OCI-LY7 (cell line): ENCODE measurements around the gene DHCR7. TPM values are rescaled to one million over a fixed set of nuclear protein-coding genes. Genes with fewer than 3 reads are reported as not detected.
A peak's percentile ranks its signal among the peaks of the same experiment; 100 is the strongest.

Source experiments
- BruUV-seq: library from RNA; stranded (reverse); fragments of 400-500 nt; replicated peaks from 2 replicates; lab custom pipeline; 2021; lab: Mats Ljungman, UMichigan
- CTCF ChIA-PET: fragments of 300-600 bp; sonication (Branson Sonifier 250); formaldehyde crosslinking; loops from one replicate; lab custom pipeline; 2022; ENCODE audit warnings: antibody characterized with exemption; ENCODE audit not compliant: unreplicated experiment; lab: Charles Lee
- POLR2A ChIA-PET: fragments of 300-600 bp; sonication (Branson Sonifier 250); formaldehyde crosslinking; loops from one replicate; lab custom pipeline; 2022; ENCODE audit warnings: antibody characterized with exemption; lab: Charles Lee
- DNase-seq: peaks from one replicate; pipeline ENCODE4 v3.0.0-alpha.2; 2015; ENCODE audit warnings: low spot score
- H2AFZ ChIP-seq: fragments of 200-600 bp; sonication (generic), shearing (Covaris generic); 2 replicates; pipeline ENCODE4 v1.6.1; 2014; ENCODE audit warnings: mild to moderate bottlenecking, antibody characterized with exemption, low read length, moderate library complexity
- H3K27ac ChIP-seq: fragments of 200-600 bp; sonication (generic); 2 replicates; pipeline ENCODE4 v1.5.1; 2014; ENCODE audit warnings: mixed run types, low read depth, mild to moderate bottlenecking, moderate library complexity, low read length, inconsistent platforms; ENCODE audit not compliant: poor library complexity, severe bottlenecking
- H3K36me3 ChIP-seq: fragments of 200-600 bp; sonication (generic); 2 replicates; pipeline ENCODE4 v1.6.1; 2014; ENCODE audit warnings: mild to moderate bottlenecking, antibody characterized with exemption, low read length, moderate library complexity, mixed read lengths; ENCODE audit not compliant: insufficient read depth
- H3K4me1 ChIP-seq: fragments of 200-600 bp; sonication (generic); 2 replicates; pipeline ENCODE4 v1.5.1; 2014; ENCODE audit warnings: mild to moderate bottlenecking, low read length; ENCODE audit not compliant: insufficient read depth, poor library complexity, severe bottlenecking
- H3K4me2 ChIP-seq: fragments of 200-600 bp; sonication (generic); 2 replicates; pipeline ENCODE4 v1.6.1; 2014; ENCODE audit warnings: mild to moderate bottlenecking, low read length
- H3K4me3 ChIP-seq: fragments of 200-600 bp; sonication (generic); 2 replicates; pipeline ENCODE4 v1.5.1; 2014; ENCODE audit warnings: mild to moderate bottlenecking, low read depth, low read length; ENCODE audit not compliant: poor library complexity, severe bottlenecking
- H3K79me2 ChIP-seq: fragments of 200-600 bp; sonication (generic); 2 replicates; pipeline ENCODE4 v1.6.1; 2016; ENCODE audit warnings: low read depth, mild to moderate bottlenecking, low read length, moderate library complexity, mixed read lengths; ENCODE audit not compliant: insufficient read depth
- H3K9me2 ChIP-seq: fragments of 200-600 bp; sonication (generic); 2 replicates; pipeline ENCODE4 v1.6.1; 2016; ENCODE audit warnings: mild to moderate bottlenecking, low read length, mixed read lengths; ENCODE audit not compliant: insufficient read depth
- H3K9me3 ChIP-seq: fragments of 200-600 bp; sonication (generic); 2 replicates; pipeline ENCODE4 v1.6.1; 2014; ENCODE audit warnings: mild to moderate bottlenecking, mixed run types, low read length, mixed read lengths
- H4K20me1 ChIP-seq: fragments of 200-600 bp; sonication (generic); 2 replicates; pipeline ENCODE4 v1.6.1; 2014; ENCODE audit warnings: mild to moderate bottlenecking, antibody characterized with exemption, low read length, moderate library complexity, mixed read lengths; ENCODE audit not compliant: insufficient read depth
- EZH2phosphoT487 ChIP-seq: fragments of 200-600 bp; sonication (generic); IDR thresholded peaks from 2 replicates; pipeline ENCODE4 v1.6.1; 2018; ENCODE audit warnings: low read depth, borderline replicate concordance, mild to moderate bottlenecking, mixed run types, antibody characterized with exemption, low read length, moderate library complexity, mixed read lengths
- intact Hi-C: fragments of 100-400 bp; cut with micrococcal nuclease; formaldehyde crosslinking; loops from one replicate; pipeline ENCODE4 v1.10.0; 2022; ENCODE audit not compliant: unreplicated experiment
- total RNA-seq, 2 experiments: library from RNA; depleted of rRNA in 1 of 2; stranded (reverse); fragments of >200 nt in 1 of 2; shearing (Covaris generic) in 1 of 2; gene quantifications; 2 replicates each; pipeline ENCODE4 v1.2.3, GENCODE V29; 2014 to 2022
- TF ChIP-seq, protein P1 (sequence below): fragments of 200-600 bp; sonication (generic); conservative IDR thresholded peaks from 2 replicates; pipeline ENCODE4 v1.5.1; 2014; ENCODE audit warnings: mild to moderate bottlenecking, antibody characterized with exemption, low read length, moderate library complexity, mixed read lengths

DHCR7 gene
- total RNA-seq, 2 experiments from 2014 or later = 33.4 to 110 TPM

DNA sequence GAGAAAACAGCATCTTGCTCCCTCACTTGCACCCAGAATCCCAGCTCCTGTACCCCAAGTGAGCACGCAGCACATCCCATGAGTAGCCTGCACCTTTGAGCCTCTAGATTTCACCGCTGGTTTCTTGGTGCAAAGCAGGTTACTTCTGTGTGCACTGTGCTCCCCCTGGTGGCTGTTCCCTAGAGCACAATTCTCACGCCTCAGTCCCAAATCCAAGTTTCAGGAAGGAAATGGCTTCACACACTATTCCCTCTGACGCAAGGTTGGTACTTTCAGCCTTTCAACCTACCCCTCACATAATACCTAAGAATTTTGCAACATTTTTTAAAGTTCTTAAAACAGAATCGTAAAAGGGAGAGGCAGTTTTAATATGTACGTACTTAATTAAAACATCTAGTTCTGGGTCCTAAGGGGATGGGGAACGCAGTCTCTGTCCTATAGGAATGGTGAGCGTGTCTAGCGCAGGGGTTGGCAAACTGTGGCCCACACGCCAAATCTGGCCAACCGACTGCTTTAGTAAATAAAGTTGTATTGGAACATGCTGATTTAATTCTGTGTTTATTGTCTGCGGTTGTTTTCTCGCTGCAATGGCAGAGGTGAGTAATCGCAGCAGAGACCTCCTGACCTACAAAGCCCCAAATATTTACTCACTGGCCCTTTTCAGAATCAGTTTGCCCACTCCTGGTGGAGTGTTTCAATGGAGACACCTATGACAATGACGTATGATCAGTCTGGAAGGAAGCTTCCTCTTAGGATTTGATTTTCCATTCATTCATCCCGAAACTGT is 27.5 kb downstream of the DHCR7 start:
- ChIA-PET POLR2A (interaction anchor here (5.2 kb wide), 1 partner anchor 48 kb away, joined by 36 read pairs; no protein-coding TSS in a partner anchor), CTCF (interaction anchor here (0.7 to 3.6 kb wide), 3 partner anchors 21 to 48 kb away, joined by 3 to 43 read pairs (median 4); no protein-coding TSS in a partner anchor)

GRCh38 chr11:71418643-71419042 is 29.6 kb downstream of the DHCR7 start:
- peak; percentile 78 for DNase-seq
- Histone ChIP-seq H3K4me2 (peak overlapping the region; percentile 28), H3K4me1 (peaks cover 56% of the 10 kb centered on the region), H3K9me3 (peaks cover 3% of the 10 kb centered on the region; the same call in 1 of the 2 replicates), H3K36me3 (no peaks in the 10 kb centered on the region), H3K79me2 (no peaks in the 10 kb centered on the region), H3K9me2 (no peaks in the 10 kb centered on the region), H3K27ac (peak overlapping the region; percentile 16), H2AFZ (peak overlapping the region; percentile 81; the same call in 1 of the 2 replicates), H3K4me3 (no peak overlapping the region), H4K20me1 (no peaks in the 10 kb centered on the region)
- TF ChIP-seq EZH2phosphoT487 = no peak
- TF ChIP-seq, protein P1, sequence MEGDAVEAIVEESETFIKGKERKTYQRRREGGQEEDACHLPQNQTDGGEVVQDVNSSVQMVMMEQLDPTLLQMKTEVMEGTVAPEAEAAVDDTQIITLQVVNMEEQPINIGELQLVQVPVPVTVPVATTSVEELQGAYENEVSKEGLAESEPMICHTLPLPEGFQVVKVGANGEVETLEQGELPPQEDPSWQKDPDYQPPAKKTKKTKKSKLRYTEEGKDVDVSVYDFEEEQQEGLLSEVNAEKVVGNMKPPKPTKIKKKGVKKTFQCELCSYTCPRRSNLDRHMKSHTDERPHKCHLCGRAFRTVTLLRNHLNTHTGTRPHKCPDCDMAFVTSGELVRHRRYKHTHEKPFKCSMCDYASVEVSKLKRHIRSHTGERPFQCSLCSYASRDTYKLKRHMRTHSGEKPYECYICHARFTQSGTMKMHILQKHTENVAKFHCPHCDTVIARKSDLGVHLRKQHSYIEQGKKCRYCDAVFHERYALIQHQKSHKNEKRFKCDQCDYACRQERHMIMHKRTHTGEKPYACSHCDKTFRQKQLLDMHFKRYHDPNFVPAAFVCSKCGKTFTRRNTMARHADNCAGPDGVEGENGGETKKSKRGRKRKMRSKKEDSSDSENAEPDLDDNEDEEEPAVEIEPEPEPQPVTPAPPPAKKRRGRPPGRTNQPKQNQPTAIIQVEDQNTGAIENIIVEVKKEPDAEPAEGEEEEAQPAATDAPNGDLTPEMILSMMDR = no peak
- ChIA-PET POLR2A (interaction anchor here (0.6 to 5.2 kb wide), 8 partner anchors 12 to 46 kb away, joined by 3 to 36 read pairs (median 6); partner anchors contain the start of gene DHCR7), CTCF (interaction anchor here (1.1 to 3.6 kb wide), 3 partner anchors 21 to 50 kb away, joined by 3 to 43 read pairs (median 4); no protein-coding TSS in a partner anchor)
- intact Hi-C loops = loop anchor here (1.0 to 2.0 kb wide), 2 partner anchors 21 to 36 kb away; no protein-coding TSS in a partner anchor
- BruUV-seq = no TSS peak

More for the DNA sequence above, 27.5 kb downstream of the DHCR7 start:
- intact Hi-C loops = loop anchor here (1.0 to 10.0 kb wide), 6 partner anchors 47 to 603 kb away; partner anchors contain the start of gene SHANK2
- peaks cover 64% of the 10 kb centered on the region for H3K4me1 ChIP-seq
- peak; percentile 81 for DNase-seq
- no peaks in the 10 kb centered on the region for H3K9me2 ChIP-seq
- no peak overlapping the region for H3K4me3 ChIP-seq
- TF ChIP-seq EZH2phosphoT487 = no peak
- TF ChIP-seq, protein P1 = peak; percentile 96
- no peak overlapping the region for H3K27ac ChIP-seq
- no peaks in the 10 kb centered on the region for H3K36me3 ChIP-seq
- H4K20me1 ChIP-seq = no peaks in the 10 kb centered on the region
- BruUV-seq = no TSS peak
- peaks cover 3% of the 10 kb centered on the region; the same call in 1 of the 2 replicates for H3K9me3 ChIP-seq
- peak overlapping the region; percentile 16 for H3K4me2 ChIP-seq
- peak overlapping the region; percentile 23; the same call in 1 of the 2 replicates for H2AFZ ChIP-seq
- no peaks in the 10 kb centered on the region for H3K79me2 ChIP-seq
